ENCODE data around the gene SGCD. TPM values are rescaled to one million over a fixed set of nuclear protein-coding genes. Genes with fewer than 3 reads are reported as not detected.
"Not testable (repeated sequence)": the region's sequence is repeated elsewhere in the genome, so short reads cannot be mapped to it uniquely, and the experiment has no call there.

The SGCD gene
- total RNA-seq, 3 donors from 2014 or later = 0.03 TPM; not detected in 2

DNA sequence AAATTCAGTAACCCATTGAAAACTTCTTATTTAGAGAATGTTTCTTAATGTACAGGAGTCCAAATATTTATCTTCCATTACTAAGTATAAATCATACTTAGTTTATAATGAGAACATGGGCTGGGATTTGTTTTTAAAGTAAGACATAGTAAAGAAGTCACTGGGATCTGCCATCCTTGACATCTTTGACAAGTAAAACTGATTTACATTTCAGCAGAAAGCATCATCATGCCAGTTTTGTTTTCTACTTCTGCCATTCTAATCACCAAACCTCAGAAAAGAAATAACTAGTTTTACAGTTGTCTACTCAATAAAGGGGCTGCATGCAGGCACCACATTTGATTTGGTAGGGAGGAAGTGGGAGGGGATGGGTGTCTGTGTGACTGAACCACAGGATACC, 301.5 kb downstream of the SGCD start:
- Mint-ChIP-seq H3K36me3 (ENCODE audit: insufficient read depth) (no peaks in the 10 kb centered on the region), H3K4me1 (ENCODE audit: low read depth) (peaks cover 3% of the 10 kb centered on the region), H3K9me3 (no peaks in the 10 kb centered on the region), H3K4me3 (no peak overlapping the region), H3K27me3 (ENCODE audit: low read depth) (no peaks in the 10 kb centered on the region)
- no peak for DNase-seq
- ATAC-seq = no peak

DNA sequence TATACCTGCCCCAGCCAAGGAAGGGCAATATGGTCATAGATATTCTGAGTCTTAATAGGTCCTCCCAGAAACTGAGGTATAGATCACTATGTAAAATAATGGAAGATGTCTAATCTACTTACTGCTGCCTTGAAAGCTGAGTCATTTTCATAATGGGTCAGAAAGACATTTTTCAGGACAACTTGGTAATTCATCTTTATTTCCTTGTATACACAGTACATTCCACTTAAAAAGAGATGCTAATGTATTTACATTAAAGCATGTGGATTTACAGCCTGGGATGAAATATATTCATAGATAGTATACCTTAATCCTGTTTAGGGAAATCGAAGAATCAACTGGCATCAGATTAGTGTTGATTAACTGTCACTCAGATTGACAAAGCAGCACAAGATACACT, 304.0 kb downstream of the SGCD start:
- no peaks in the 10 kb centered on the region for H3K36me3 Mint-ChIP-seq (ENCODE audit: insufficient read depth)
- ATAC-seq (no peak), DNase-seq (no peak)
- peaks cover 3% of the 10 kb centered on the region for H3K4me1 Mint-ChIP-seq (ENCODE audit: low read depth)
- H3K4me3 Mint-ChIP-seq = no peak overlapping the region
- H3K27me3 Mint-ChIP-seq (ENCODE audit: low read depth) = peaks cover 5% of the 10 kb centered on the region
- H3K9me3 Mint-ChIP-seq = no peaks in the 10 kb centered on the region

DNA sequence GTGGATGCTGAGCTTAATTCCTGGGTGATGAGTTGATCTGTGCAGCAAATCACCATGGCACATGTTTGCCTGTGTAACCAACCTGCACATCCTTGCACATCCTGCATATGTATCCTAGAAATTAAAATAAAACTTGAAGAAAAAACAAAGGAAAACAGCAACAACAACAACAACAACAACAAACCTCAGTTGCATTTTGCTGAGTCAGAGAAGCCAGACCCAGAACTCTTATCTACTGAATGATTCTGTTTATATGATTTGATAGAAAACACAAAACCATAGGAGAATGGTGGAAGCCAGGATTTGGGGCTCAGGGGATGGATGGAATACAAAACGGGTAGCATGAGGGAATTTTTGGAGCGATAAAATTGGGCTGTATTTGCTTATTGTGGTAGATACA, 307.3 kb downstream of the SGCD start:
- ATAC-seq (no peak), DNase-seq (no peak)
- H3K36me3 Mint-ChIP-seq (ENCODE audit: insufficient read depth) = no peaks in the 10 kb centered on the region
- no peaks in the 10 kb centered on the region for H3K4me1 Mint-ChIP-seq (ENCODE audit: low read depth)
- H3K4me3 Mint-ChIP-seq = no peak overlapping the region
- H3K27me3 Mint-ChIP-seq (ENCODE audit: low read depth) = peaks cover 5% of the 10 kb centered on the region
- no peaks in the 10 kb centered on the region for H3K9me3 Mint-ChIP-seq

DNA sequence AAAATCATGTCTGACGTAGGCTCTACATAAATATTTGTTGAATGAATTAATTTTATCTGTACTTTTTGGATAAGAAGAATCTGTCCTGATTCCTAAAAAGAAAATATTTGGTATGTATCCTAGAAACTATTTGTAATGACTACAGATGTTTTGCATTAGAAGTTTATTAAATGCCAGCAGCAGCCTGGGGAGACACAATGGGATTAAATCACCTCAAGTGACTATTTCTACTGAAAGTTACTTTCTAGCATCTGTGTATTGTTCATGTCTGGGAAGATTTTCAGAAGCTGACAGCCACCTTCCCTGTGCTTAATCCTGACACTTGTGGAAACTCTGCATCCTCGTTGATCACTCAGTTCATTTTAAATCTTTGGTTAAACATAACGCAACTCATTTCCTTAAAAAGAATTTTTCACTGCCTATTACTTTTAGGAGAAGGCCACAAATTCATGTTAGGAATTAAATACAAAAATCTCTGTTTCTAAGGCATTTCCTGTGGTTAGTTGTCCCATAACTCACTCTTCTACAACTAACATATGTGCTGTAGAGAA, 313.8 kb downstream of the SGCD start:
- ATAC-seq = no peak
- no peak overlapping the region for H3K4me3 Mint-ChIP-seq
- no peaks in the 10 kb centered on the region for H3K9me3 Mint-ChIP-seq
- no peak for DNase-seq
- peaks cover 3% of the 10 kb centered on the region for H3K27me3 Mint-ChIP-seq (ENCODE audit: low read depth)
- no peaks in the 10 kb centered on the region for H3K36me3 Mint-ChIP-seq (ENCODE audit: insufficient read depth)
- no peaks in the 10 kb centered on the region for H3K4me1 Mint-ChIP-seq (ENCODE audit: low read depth)

DNA sequence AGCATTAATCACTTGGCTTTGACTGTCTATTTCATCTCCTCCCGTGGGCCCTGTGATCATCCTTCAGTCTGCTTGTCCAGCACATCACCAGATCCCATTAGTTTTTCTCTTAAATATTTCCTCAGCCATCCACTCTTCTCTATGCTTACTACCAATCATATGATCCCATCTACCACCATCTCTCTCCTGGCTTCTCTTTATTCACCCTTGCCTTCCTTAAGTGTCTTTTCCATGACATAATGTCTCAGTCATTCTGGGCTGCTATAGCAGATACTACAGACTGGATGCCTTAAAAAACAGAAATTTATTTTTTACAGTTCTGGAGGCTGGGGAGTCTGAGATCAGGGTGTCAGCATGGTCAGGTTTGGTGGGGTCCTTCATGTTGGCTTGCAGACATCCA, 314.7 kb downstream of the SGCD start:
- Mint-ChIP-seq H3K4me1 (ENCODE audit: low read depth) (no peaks in the 10 kb centered on the region), H3K4me3 (no peak overlapping the region), H3K36me3 (ENCODE audit: insufficient read depth) (no peaks in the 10 kb centered on the region), H3K9me3 (no peaks in the 10 kb centered on the region), H3K27me3 (ENCODE audit: low read depth) (peaks cover 8% of the 10 kb centered on the region)
- ATAC-seq = no peak
- no peak for DNase-seq

DNA sequence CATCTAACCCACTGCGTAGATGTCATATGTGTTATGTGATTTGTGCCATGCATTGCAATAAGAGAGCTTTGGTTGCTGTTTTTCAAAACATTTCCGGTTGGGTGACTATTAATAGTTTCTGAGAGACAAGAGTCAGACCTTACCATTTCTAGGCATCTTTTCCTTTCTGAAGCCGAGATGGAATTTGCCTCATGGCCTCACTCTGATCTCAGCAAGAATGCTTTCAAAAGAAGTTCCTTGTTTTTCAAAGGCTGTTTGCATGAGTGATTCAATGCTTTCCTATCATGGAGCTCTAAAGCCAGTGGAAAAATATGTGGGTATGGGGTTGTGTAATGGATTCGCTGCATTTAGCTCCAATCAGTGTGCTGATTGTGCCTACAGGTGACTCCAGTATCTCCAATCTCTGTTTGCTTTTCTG, 320.1 kb downstream of the SGCD start:
- H3K9me3 Mint-ChIP-seq = no peaks in the 10 kb centered on the region
- no peak overlapping the region for H3K4me3 Mint-ChIP-seq
- no peaks in the 10 kb centered on the region for H3K36me3 Mint-ChIP-seq (ENCODE audit: insufficient read depth)
- H3K4me1 Mint-ChIP-seq (ENCODE audit: low read depth) = no peaks in the 10 kb centered on the region
- DNase-seq = no peak
- H3K27me3 Mint-ChIP-seq (ENCODE audit: low read depth) = peaks cover 10% of the 10 kb centered on the region
- ATAC-seq = no peak

DNA sequence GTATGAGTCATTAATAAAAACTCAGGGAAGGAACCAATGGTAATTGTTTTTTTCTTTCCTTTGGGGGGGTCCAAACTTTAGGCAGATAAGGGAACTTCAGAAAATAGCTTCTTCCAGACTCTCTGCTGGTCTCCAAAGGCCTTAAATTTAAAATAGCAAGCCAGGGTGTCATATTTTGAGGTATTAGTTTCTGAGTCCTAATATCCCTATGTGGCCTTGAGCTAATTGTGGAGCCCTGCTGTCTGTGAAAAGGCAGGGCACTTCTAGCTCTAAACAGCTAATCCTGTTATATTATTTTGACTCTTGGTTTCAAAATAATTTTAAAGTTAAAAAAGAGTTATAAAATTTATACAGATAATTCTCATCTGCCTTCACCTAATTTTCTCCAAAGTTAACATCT, 327.5 kb downstream of the SGCD start:
- Mint-ChIP-seq H3K4me1 (ENCODE audit: low read depth) (no peaks in the 10 kb centered on the region), H3K4me3 (no peak overlapping the region), H3K27me3 (ENCODE audit: low read depth) (peaks cover 10% of the 10 kb centered on the region), H3K9me3 (no peaks in the 10 kb centered on the region), H3K36me3 (ENCODE audit: insufficient read depth) (no peaks in the 10 kb centered on the region)
- DNase-seq = no peak
- no peak for ATAC-seq

DNA sequence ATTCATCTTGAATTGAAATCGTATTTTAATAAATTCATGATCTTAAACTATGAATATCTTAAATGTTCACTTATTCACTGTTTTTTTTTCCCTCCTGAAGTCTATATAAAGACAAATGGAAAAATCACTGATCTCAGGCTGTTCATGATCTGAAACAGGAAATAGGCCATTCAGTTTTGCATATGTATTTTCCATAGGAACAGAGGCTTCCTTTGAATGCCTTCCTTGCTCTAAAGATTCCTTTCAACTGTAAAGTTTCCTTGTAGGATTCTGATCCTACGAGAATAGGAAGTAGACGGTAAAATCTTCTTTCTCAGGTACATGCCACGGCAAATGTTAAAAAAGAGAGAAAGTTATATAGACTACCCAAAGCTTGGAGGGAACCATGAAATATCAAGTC, 328.8 kb downstream of the SGCD start:
- DNase-seq (no peak), ATAC-seq (no peak)
- Mint-ChIP-seq H3K4me1 (ENCODE audit: low read depth) (no peaks in the 10 kb centered on the region), H3K4me3 (no peak overlapping the region), H3K36me3 (ENCODE audit: insufficient read depth) (no peaks in the 10 kb centered on the region), H3K27me3 (ENCODE audit: low read depth) (peaks cover 10% of the 10 kb centered on the region), H3K9me3 (no peaks in the 10 kb centered on the region)

DNA sequence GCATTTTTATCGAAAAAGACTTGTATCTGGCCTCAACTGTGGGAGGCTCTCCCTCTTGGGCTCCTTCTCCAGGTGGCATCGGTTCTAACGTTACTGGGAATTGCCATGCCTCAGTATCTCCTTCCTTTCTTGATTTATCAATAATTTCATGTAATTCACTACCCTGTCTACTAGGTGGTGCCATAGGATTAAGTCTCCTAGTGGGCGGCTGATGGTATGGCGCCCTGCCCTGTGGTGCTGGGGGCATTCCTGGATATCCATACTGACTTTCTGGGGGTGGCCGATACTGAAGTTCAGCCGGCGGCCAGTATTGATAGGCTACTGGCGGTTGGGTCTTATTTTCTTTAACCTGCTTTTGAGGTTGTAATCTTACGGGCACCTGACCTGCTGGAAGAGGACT, 337.9 kb downstream of the SGCD start:
- not testable (repeated sequence) for H3K27me3 Mint-ChIP-seq (ENCODE audit: low read depth); DNase-seq; ATAC-seq; H3K4me3 Mint-ChIP-seq; H3K36me3 Mint-ChIP-seq (ENCODE audit: insufficient read depth); H3K9me3 Mint-ChIP-seq; H3K4me1 Mint-ChIP-seq (ENCODE audit: low read depth)

DNA sequence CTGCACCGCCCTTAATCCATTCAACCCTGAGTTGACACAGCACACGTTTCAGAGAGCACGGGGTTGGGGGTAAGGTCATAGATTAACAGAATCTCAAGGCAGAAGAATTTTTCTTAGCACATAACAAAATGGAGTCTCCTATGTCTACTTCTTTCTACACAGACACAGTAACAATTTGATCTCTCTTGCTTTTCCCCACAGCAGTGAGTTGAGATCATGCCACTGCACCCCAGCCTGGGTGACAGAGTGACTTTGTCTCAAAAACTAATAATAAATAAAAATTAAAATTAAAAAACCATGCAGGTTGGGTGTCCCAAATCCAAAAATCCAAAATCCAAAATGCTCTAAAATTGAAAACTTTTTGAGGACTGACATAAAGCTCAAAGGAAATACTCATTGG, 339.7 kb downstream of the SGCD start:
- ATAC-seq; H3K4me3 Mint-ChIP-seq; DNase-seq; H3K36me3 Mint-ChIP-seq (ENCODE audit: insufficient read depth); H3K27me3 Mint-ChIP-seq (ENCODE audit: low read depth); H3K4me1 Mint-ChIP-seq (ENCODE audit: low read depth); H3K9me3 Mint-ChIP-seq: not testable (repeated sequence)

DNA sequence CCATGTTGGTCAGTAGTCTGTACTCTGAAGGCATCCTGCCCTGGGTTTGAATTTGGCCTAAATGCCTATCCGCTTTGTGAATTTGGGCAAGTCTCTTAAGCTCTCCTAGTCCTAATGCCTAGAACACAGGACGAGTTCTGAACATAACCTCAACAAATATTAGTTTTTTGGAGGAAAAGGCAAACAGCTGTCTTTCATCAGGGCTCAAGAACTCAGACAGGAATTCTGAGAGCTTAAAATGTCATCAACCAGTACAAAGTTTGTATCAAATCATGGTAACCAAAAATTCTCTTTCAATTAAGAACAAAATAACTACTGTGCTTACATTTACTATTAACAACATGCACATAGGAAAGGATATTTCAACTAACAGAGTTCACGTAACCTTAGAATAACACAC, 340.7 kb downstream of the SGCD start:
- Mint-ChIP-seq H3K4me3 (no peak overlapping the region), H3K27me3 (ENCODE audit: low read depth) (no peaks in the 10 kb centered on the region), H3K9me3 (no peaks in the 10 kb centered on the region), H3K36me3 (ENCODE audit: insufficient read depth) (no peaks in the 10 kb centered on the region), H3K4me1 (ENCODE audit: low read depth) (no peaks in the 10 kb centered on the region)
- DNase-seq (no peak), ATAC-seq (no peak)

DNA sequence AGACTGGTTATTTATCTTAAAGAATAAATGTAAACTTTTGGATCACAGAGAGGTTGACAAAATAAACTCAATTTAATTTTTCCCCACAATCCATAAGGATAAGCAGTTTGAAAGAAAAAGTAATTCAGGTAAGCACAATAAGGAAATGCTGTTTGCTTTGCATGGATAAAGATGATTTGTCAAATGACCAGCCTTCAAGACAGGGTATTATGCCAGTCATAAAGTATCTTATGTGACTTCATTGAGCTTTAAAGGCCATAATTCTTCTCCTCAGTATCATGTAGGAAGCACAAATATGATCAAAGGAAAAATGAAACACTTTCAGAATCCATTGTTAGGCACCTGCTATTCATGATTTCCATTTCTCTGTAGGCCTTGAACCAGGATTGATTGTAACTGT, 342.5 kb downstream of the SGCD start:
- peaks cover 3% of the 10 kb centered on the region for H3K27me3 Mint-ChIP-seq (ENCODE audit: low read depth)
- no peak for DNase-seq
- no peaks in the 10 kb centered on the region for H3K9me3 Mint-ChIP-seq
- no peaks in the 10 kb centered on the region for H3K36me3 Mint-ChIP-seq (ENCODE audit: insufficient read depth)
- H3K4me1 Mint-ChIP-seq (ENCODE audit: low read depth) = no peaks in the 10 kb centered on the region
- H3K4me3 Mint-ChIP-seq = no peak overlapping the region
- no peak for ATAC-seq

DNA sequence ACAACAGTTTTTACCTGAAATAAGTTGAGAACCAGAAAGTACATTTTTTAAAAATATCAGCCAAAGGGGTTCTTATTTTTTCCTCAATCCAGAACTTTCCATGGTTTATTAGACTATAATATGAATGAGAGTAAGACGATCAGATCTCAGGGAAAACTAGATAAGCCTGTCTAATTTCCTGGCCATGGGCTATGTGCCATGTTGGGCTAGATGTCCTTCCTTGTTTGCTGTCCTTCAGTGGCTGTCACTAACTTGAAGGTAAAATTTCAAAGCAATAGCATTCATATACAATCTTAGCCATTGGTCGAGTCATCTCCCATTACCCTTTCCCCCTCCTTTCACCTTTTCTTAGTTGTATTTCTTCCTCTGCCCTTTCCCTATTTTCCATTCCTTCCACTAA, 343.7 kb downstream of the SGCD start:
- H3K36me3 Mint-ChIP-seq (ENCODE audit: insufficient read depth) = no peaks in the 10 kb centered on the region
- no peak for ATAC-seq
- no peak for DNase-seq
- no peak overlapping the region for H3K4me3 Mint-ChIP-seq
- no peaks in the 10 kb centered on the region for H3K9me3 Mint-ChIP-seq
- H3K27me3 Mint-ChIP-seq (ENCODE audit: low read depth) = peaks cover 3% of the 10 kb centered on the region
- no peaks in the 10 kb centered on the region for H3K4me1 Mint-ChIP-seq (ENCODE audit: low read depth)

DNA sequence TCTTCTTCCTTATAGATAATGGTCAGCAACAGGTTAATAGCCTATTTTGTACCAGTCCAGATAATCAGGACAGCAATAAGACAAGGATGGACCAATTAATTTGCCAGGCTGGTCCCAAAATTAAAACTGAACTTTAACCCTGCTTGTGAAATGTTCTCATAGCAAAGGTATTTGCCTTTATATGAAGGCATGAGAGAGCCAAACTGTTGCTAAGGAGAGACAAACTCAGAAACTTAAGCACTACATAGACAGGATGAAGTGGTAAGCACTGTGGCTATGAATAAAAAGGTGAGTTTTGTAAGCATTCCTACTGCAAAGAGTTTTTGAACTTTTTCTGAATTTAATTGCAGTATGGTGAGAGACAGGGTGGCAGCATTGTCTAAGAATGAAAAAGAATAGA, 348.4 kb downstream of the SGCD start:
- no peak for ATAC-seq

DNA sequence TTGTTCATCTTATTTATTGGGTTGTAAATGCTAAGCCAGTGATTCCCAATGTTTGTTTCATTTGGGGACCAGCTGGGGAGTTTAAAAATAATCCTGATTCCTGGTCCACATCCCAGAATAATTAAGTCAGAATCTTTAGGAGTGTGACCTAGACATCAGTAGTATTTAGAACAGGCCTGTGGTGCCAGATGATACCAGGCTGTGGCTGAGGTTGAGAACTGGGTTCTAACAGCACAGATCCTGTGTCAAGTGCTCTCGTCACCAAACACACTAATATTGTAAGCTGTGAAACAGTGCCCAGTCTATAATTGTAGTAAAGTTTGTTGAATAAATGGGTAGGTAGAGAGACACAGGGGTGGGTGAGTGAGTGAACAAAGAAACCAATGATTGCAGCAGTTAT, 351.0 kb downstream of the SGCD start:
- peaks cover 8% of the 10 kb centered on the region for H3K27me3 Mint-ChIP-seq (ENCODE audit: low read depth)
- ATAC-seq (no peak), DNase-seq (no peak)
- H3K4me3 Mint-ChIP-seq = no peak overlapping the region
- H3K4me1 Mint-ChIP-seq (ENCODE audit: low read depth) = peaks cover 2% of the 10 kb centered on the region
- no peaks in the 10 kb centered on the region for H3K36me3 Mint-ChIP-seq (ENCODE audit: insufficient read depth)
- H3K9me3 Mint-ChIP-seq = no peaks in the 10 kb centered on the region

More for the DNA sequence above, 348.4 kb downstream of the SGCD start:
- no peak for DNase-seq
- H3K4me3 Mint-ChIP-seq = no peak overlapping the region
- H3K36me3 Mint-ChIP-seq (ENCODE audit: insufficient read depth) = no peaks in the 10 kb centered on the region
- H3K27me3 Mint-ChIP-seq (ENCODE audit: low read depth) = peaks cover 4% of the 10 kb centered on the region
- no peaks in the 10 kb centered on the region for H3K9me3 Mint-ChIP-seq
- no peaks in the 10 kb centered on the region for H3K4me1 Mint-ChIP-seq (ENCODE audit: low read depth)

DNA sequence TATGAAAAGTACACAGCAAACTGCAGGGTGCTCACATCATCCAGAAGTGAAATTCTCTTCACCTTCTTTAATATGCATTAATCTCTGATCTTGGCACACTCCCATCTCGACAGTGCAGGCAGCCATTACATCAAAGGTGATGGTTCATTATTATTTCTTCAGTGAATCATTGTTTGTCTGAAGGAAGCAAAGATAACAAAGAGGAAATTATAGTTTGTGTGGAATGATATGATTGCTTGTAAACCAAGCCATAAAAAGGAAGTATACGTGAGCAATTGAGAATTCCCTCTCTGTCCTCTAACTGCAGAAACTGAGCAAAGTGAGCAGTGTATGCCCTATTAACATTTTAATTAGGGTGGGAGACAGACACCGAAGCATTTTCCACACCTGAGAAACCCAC, 351.5 kb downstream of the SGCD start:
- Mint-ChIP-seq H3K9me3 (no peaks in the 10 kb centered on the region), H3K36me3 (ENCODE audit: insufficient read depth) (no peaks in the 10 kb centered on the region), H3K4me3 (no peak overlapping the region), H3K4me1 (ENCODE audit: low read depth) (peaks cover 2% of the 10 kb centered on the region), H3K27me3 (ENCODE audit: low read depth) (peaks cover 7% of the 10 kb centered on the region)
- no peak for ATAC-seq
- DNase-seq = no peak
